SIG-M5 treated with dmso at 0.1 percent for 504 hours (cell line): ENCODE measurements around the gene ST7.
"Not testable (repeated sequence)": the region's sequence is repeated elsewhere in the genome, so short reads cannot be mapped to it uniquely, and the experiment has no call there.

ENCODE experiments used
- DNase-seq: peaks from one replicate; lab custom pipeline; 2025; ENCODE audit not compliant: unreplicated experiment; lab: John Stamatoyannopoulos, UW

The ST7 gene

GRCh38 chr7:117217106-117218035 is 264.1 kb downstream of the ST7 start:
- no peak for DNase-seq

GRCh38 chr7:117218700-117219099 is 265.4 kb downstream of the ST7 start:
- no peak for DNase-seq

- no peak for DNase-seq
Measured at GRCh38 chr7:117219485-117219884, 266.2 kb downstream of the ST7 start.

- DNase-seq = no peak
Measured at GRCh38 chr7:117220836-117221235, 267.5 kb downstream of the ST7 start.

- DNase-seq = no peak
Measured at GRCh38 chr7:117225536-117225935, 272.2 kb downstream of the ST7 start.

- no peak for DNase-seq
Measured at GRCh38 chr7:117227091-117227490, 273.8 kb downstream of the ST7 start.

- no peak for DNase-seq
Measured at GRCh38 chr7:117229350-117229749, 276.0 kb downstream of the ST7 start.

GRCh38 chr7:117230276-117231046 is 277.2 kb downstream of the ST7 start:
- no peak for DNase-seq

- no peak for DNase-seq
Measured at GRCh38 chr7:117231047-117231359, 277.7 kb downstream of the ST7 start.

- no peak for DNase-seq
Measured at GRCh38 chr7:117237646-117238045, 284.3 kb downstream of the ST7 start.

GRCh38 chr7:117238472-117238871 is 285.2 kb downstream of the ST7 start:
- no peak for DNase-seq

- DNase-seq = no peak
Measured at GRCh38 chr7:117238937-117239336, 285.6 kb downstream of the ST7 start.

- no peak for DNase-seq
Measured at GRCh38 chr7:117241088-117241487, 287.8 kb downstream of the ST7 start.

GRCh38 chr7:117243390-117243789 is 290.1 kb downstream of the ST7 start:
- no peak for DNase-seq

GRCh38 chr7:117245703-117246102 is 292.4 kb downstream of the ST7 start:
- not testable (repeated sequence) for DNase-seq

GRCh38 chr7:117247809-117248208 is 294.5 kb downstream of the ST7 start:
- no peak for DNase-seq

GRCh38 chr7:117248829-117249228 is 295.5 kb downstream of the ST7 start:
- DNase-seq = no peak

GRCh38 chr7:117249696-117250095 is 296.4 kb downstream of the ST7 start:
- no peak for DNase-seq

- DNase-seq = no peak
Measured at GRCh38 chr7:117250245-117250644, 296.9 kb downstream of the ST7 start.

- DNase-seq = no peak
Measured at GRCh38 chr7:117250801-117251200, 297.5 kb downstream of the ST7 start.

GRCh38 chr7:117251687-117252086 is 298.4 kb downstream of the ST7 start:
- no peak for DNase-seq

- DNase-seq = no peak
Measured at GRCh38 chr7:117259615-117260014, 306.3 kb downstream of the ST7 start.
